Ureter (tissue), 1 donor: ENCODE measurements around the gene PHF2. TPM values are rescaled to one million over a fixed set of nuclear protein-coding genes. Genes with fewer than 3 reads are reported as not detected.

Experiments used
- DNase-seq: peaks from one replicate; pipeline ENCODE4 v3.0.0-alpha.2; 2020; ENCODE audit warnings: low spot score
- total RNA-seq: library from RNA; stranded (reverse); gene quantifications from one replicate; pipeline ENCODE4 v1.2.4, GENCODE V29; 2023
- donor health status: DM: yes; HTN: yes; CAD: no.

The PHF2 gene
- total RNA-seq, 1 donor from 2014 or later: 34.6 TPM

DNA sequence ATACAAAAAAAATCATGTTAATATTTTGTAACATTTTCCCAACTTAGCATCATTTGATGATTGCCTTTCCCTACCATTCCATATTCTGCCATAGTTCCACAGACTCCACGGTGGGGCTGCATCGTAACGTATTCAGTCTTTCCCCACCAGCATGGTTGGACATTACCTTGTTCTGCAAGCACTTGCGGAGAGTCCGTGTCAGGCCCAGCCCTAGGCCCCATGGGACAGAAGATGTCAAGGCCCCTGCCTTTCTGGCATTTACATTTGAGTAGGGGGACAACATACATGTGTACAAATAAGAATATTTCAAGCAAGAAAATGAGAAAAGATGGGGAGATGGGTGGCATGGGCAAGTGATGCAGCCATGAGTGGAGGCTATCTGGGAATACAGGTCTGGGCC, 8.2 kb upstream of the PHF2 start:
- no peak for DNase-seq

DNA sequence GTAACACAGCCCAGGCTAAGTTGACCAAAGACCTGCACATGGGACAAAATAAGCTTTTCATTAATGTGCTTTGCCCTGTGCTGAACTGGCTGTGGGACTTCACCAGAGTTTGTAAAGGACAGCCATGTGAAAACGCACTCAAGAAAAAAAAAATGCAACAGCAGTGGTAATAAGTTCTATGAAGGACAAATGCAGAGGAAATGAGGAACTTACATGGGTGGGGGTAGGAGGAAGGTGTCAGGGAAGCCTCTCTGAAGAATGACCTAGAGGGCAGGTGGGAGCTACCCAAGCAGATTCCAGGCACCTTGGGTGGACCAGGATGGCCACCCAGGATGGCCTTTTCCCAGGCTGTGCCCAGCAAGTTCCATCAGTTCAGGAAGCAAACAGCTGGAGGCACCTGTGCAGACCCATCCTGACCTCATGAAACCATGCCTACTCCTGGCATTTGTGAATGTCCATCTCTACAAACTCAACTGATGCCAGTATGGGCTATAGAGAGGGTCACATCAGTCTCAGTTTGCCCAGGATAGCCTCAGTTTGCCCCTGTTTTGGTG, 6.7 kb upstream of the PHF2 start:
- DNase-seq: no peak

GRCh38 chr9:93572221-93572620, 4.2 kb upstream of the PHF2 start:
- no peak for DNase-seq

GRCh38 chr9:93572636-93573515, 3.5 kb upstream of the PHF2 start:
- no peak for DNase-seq

DNA sequence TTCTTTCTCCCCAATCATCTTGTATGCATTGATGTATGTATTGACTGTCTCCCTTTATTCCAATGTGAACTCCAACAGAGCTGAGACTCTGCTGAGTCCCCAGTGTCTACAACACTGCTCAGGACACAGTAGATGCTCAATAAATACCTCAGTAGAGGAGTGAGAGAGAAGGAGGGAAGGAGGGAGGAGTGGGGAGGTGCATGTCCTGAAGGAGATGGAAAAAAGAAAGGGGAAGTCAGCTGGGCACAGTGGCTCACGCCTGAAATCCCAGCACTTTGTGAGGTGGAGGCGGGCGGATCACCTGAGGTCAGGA, 2.9 kb upstream of the PHF2 start:
- no peak for DNase-seq

DNA sequence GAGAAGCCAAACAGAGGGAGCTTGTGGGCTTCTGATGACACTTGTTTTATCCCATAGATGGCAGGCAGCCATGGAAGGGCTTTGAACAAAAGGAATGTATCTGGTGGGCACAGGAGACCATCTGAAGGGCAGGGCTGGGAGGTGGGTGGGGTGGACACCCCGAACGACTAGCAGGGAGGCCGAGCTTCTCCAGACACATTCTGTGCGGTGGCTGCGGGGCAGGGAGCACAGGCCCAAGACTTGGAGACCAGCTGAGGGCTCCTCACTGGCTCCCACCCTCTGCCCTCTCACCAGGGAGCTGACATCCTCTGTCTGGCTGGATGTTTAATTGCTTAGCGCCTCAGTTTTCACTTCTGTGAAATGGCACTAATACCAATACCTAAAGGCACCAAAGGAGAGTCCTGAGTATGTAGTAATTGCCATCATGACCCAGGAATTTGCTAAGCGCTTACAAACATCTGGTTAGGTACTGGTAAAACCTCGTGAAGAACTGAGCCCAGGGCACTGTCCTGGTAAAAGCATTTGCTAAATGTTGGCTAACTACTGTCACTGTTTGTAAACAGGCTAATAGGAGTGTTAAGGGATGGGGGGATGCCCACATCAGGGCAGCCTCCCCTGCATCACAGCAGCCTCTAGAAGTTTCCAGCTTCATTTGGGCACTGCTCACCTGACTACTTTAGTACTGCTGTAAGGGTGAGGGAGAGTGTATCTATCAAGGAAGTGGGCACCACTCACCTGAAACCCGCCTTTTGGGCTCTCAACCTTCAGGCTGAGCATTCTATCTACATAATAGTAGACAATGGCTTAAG, 2.1 kb upstream of the PHF2 start:
- no peak for DNase-seq

DNA sequence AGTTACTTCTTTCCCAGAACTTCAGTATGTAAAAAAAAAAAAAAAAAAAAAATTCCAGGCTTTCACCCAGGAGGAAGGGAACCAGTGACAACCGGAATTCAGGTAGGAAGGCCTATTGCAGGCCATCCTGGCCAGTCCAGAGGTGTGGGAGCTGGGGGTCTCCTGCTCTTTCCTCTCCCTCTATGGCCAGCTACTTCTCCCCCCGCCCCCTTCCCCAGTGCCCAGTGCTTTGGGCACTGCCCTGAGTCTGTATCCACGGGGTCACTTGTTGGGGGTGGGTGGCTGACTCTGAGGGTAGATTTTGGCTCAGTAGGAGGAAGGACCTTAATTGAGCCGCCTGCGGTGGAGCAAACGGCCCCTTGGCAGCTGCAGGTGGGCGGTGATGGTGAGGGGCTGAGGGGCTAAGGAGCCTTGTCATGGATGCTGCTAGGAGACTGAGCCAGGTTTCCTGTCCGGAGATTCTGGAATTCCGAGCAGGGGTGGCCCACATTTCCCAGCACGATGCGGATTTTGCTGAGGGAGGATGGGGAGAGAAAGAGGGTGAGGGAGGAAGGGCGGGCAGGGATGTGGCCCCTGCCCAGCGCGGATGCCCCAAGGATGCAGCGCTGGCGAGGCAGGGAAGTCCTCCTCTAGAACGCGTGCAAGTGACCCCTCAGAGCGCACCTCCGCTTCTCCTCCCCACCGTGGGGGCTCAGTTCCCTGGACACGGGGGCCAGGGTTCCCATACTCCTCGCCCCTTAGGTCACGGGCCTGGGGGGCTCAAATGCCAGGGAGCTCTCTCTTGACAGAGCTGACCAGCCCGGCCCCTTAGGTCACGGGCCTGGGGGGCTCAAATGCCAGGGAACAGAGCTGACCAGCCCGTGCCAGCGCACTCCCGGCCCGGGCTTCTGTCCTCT, 1.2 kb upstream of the PHF2 start:
- no peak for DNase-seq

DNA sequence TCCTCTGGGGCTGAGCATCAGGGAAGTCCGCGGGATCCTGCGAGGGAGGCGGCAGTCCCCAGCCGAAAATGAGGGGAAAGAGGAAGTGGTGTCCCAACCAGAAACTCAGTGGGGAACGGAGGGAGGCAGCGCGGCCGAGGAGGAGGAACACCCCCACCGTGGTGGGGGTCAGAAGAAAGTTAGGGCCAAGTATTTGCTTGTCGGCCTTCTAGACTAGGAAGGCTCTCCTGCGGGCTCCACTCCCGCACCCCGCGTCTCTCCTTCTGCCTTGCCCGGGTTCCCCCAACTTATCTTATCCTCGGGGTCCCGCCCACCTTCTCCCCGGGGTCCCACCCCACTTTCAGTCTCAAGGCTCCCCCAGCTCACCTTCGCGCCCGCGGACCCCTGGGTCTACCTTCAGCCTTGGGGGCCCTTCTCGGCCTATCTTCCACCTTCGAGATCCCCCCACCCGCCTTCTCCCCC, 557 bp upstream of the PHF2 start:
- peak; percentile 62 for DNase-seq

DNA sequence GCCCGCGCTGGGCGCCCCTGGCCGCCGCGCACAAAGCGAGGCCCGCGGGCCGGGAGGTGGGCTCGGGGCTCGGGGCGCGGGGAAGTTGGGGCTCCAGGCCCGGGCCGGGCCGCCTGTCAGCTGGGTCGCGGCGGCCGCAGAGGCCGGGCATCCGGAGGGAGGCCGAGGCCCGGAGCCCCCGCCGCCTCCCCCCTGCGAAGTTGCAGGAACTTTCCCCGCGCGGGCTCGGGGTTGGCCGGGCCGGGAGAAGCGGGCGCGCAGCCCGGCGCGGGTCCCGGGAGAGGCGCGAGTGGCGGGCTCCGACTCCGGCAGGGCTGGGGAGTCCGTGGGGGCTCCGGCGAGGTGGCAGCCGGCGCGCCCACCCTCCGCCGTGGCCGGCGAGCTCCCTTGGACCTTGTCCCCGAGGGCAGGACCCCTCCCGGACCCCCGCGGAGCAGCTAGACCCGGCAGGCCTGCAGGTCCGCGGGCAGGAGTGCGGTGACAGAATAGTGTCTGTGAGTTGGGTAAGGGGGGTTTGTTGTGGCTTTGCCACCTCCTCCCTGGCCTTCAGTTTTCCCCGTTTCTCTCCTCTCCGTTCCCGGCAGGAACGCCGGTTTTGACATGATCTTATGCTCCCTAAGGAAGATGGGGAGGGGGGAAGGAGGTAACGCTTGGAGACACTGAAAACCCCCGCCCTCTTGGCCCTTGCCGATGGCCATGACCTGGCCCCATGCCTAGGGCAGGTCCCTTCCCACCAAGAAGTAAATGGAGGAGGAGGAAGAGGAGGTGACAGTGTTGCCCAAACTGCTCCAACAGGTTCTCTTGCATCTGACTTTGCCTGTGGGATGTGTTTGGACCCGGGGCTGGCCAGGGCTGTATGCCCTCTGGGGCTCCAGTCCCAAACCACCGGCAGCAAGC, 942 bp downstream of the PHF2 start:
- DNase-seq: peak; percentile 67

DNA sequence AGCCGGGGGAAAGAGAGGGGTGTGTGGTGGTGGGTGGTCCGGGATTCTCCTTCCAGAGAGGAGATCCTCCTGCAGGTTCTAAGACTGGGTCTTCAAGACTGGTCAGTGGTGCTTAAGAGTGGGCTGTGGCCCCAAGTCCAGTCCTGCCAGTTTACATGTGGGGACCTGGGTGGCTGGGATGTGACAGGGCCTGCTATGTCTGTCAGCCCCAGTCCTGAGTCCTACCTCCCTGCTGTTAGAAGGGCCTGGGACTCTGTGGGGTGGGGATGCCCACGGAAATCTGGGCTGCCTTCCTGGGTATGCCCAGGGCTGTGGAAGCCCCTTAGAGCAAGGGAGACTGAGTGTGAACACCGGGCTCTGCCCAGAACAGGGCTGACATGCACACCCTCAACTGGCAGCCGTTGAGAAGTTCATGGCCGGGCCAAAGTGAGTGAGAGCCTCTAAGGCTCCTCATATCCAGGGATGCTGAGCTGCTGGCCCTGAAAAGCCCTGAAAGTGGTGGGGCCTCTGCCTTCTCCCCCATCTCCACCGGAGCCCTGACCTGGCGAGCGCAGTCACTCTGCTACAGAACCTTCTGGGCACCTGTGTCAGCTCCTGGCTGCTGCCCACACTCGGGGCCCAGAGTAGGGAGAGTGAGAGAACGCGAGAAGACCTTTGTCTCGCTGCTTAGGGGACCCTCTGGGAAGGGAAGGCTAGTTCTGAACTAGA, 1.7 kb downstream of the PHF2 start:
- no peak for DNase-seq

DNA sequence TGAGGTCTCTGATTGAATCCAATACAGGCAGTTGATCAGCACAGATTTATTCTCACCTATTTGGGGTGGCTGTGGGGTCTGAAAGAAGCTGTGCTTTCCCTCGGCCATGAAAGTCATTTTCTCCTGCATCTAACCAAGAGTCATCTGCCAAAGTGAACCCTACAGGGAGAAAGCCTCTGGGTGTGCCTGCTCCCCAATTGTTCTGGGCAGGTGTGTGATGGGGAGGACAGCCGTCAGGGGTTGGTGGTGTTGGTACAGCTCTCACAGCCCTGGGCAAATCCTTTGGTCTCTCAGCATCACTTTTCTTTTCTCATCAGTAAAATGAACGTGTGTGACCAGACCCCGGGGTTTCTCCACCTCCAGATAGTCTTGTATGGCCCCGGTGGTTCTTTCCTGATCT, 2.5 kb downstream of the PHF2 start:
- peak; percentile 23 for DNase-seq

DNA sequence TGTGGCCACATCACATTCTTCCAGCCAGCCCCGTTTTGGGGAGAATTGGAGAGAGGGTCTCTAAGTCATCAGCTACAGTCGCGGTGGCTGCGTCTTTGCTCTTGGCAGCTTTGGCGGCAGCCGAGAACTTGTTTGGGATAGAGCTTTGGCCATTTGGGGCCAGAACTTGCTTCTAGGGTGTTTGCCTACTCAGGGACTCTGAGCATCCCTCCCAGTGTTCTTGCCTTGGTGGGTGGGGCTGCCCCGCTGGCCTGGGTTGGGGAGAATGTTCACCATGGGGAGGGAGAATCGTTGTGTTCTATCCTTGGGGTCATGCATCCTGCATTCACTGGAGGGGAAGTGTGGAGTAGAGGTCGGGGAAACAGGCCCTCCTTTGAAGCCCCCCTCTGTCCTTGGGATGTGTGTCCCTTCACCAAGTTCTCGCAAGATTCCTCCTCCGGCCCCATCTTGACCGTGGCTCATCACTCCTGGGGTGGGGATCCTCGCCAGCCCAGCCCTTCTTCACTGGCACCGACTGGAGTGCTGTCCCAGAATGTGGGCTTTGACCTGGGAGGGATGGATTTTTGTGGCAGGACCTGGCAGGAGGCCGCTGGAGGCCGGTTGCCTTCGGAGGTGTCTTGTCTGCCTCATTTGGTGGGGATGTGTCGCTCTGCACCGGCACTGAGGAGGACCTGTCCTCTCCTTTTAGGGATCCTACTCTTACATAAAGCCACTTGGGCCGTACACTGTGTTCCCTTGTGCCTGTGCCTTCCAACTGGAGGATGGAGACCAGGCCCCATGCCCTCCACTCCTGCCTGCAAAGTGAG, 3.5 kb downstream of the PHF2 start:
- no peak for DNase-seq

DNA sequence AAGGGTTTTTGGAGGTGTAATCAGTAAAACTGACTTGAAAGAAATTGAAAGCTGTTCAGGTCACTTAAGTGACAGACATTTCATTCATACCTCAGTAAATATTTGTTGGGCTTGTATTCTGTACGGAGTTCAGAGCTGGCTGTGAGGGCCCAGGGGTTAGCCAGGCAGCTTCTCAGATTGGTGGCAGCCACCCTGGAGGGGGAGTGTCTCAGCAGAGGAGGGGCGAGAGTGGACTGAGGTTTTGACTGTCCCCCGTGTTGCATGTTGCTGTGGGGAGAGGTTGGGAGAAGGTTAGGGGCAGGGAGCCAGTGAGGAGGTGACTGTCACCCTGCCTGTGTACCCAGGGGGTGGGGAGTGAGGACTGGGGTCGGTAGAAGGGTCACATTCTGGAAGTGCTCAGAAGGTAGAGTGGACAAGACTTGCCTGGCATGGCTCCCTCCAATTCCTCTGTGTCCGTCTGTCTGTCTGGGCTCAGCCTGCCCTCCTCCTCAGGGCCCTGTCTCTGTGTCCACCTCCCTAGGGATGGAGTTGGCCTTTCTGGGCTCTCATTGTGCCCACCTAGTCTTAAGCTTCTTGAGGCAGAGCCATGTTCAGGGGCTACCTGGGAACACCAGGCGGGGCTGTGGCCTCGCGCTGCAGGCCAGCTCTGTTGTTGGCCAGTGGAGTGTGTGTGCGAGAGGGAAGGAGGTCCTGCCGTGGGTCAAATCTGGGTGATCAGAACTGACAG, 4.4 kb downstream of the PHF2 start:
- no peak for DNase-seq

DNA sequence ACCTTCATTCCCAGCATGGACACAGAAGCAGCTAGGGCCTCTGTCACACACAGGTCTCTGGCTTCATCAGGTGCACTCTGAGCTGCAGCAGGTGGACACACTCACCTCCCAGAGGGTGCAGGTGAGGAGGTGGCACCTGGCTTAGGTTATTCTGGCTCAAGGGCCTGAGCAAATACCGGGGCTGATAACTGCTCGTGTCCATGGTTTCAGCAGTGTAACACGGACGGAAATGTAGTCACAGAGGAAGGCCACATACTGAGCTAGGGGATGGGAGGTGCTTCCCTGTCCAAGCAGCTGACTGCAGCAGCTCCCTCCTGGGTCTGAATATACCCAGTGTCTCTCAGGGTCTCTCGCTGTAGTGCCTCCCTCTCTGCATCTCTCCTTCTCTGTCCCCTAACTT, 5.7 kb downstream of the PHF2 start:
- peak; percentile 37 for DNase-seq

- no peak for DNase-seq
These were observed 6.2 kb downstream of the PHF2 start for GRCh38 chr9:93582550-93582949.

- peak; percentile 25 for DNase-seq
These were observed 8.9 kb downstream of the PHF2 start for GRCh38 chr9:93585259-93585658.

DNA sequence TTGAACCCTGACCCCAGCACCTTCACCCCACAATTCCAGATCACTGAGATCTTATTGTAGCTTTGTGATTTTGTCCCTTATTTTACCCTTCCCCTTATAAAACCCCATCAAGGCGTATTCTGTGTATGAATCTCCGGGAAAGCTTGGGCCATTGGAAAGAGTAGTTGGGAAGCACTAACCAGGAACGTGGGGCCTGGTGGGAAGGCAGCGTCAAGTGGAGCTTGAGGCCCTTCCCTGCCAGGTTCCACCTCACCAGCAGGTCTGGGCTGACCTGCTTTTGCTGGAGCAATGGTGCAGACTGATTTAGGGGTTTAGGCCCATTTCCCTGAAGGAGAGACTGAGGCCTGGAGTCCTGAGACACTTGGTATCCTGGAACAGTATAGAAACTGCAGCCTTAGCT, 9.3 kb downstream of the PHF2 start:
- DNase-seq: no peak

DNA sequence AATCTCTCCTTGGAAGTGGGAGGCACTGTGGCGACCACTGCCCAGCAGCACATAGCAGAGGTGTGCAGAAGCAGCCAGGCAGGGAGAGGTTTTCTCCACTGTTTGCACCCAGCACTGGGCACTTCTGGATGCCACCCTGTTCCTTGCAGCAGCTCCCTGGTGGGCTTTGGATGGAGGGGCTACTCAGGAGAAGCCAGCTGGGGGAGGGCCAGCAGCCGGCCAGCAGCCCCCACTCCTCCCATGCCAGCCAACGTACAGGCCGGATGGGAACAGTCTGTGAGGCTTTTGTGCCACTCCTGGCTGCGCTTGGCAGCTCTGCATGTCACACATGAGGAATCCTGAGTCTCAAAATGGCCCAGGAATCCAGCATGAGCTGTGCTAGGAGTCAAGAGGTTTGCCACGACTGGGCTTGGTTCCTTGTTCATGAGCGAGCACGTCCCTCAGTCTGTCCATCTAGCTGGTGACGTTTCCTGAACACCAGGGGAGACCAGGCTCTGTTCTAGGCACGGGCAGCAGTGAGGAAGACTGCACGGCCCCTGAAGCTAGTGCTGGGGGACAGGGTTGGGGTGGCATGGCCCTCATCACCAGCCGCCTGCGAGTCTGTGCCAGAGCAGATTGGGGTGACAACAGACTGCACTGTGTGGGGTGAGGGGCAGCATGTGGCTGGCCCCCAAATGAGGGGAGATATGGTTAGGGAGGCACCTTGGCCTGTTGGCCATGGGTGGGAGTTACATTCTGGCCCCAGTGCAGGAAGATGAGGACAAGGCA, 10.1 kb downstream of the PHF2 start:
- no peak for DNase-seq
